HG02571 (cell line): ENCODE results near the gene ZC3H4.

Experiments used
- ATAC-seq: cut with Tn5 transposase; IDR thresholded peaks from one replicate; pipeline ENCODE4 v1.9.1; 2021; ENCODE audit warnings: mild to moderate bottlenecking, moderate library complexity; ENCODE audit not compliant: unreplicated experiment

The ZC3H4 gene

GRCh38 chr19:47023448-47023794 lies 90.2 kb downstream of the ZC3H4 start:
- no peak for ATAC-seq

- ATAC-seq: no peak
Observed at GRCh38 chr19:47022541-47023447, 90.8 kb downstream of the ZC3H4 start.

- ATAC-seq: no peak
Observed at GRCh38 chr19:47022140-47022536, 91.4 kb downstream of the ZC3H4 start.

- ATAC-seq: no peak
Observed at GRCh38 chr19:47021536-47022139, 91.9 kb downstream of the ZC3H4 start.

GRCh38 chr19:47020992-47021496 lies 92.5 kb downstream of the ZC3H4 start:
- ATAC-seq: no peak

GRCh38 chr19:47020132-47020805 lies 93.3 kb downstream of the ZC3H4 start:
- no peak for ATAC-seq

- ATAC-seq: no peak
Observed at GRCh38 chr19:47019431-47020041, 94.0 kb downstream of the ZC3H4 start, which contains the start of gene NPAS1. Gene NPAS1, plus strand, starts transcription at chr19:47019837. Its CDS starts 1,211 bp downstream, at chr19:47021048.

- no peak for ATAC-seq
Observed at GRCh38 chr19:47018923-47019322, 94.7 kb downstream of the ZC3H4 start.
